BE2C (cell line): ENCODE data around the gene LRRTM3.
A peak's percentile ranks its signal among the peaks of the same experiment; 100 is the strongest.

Source experiments
- DNase-seq: peaks from one replicate; pipeline ENCODE4 v3.0.0-alpha.2; 2020
- H3K27me3 ChIP-seq: fragments of 250-450 bp; sonication (Bioruptor Pico); 2 replicates; pipeline ENCODE4 v1.5.1; 2020; ENCODE audit warnings: mild to moderate bottlenecking
- H3K36me3 ChIP-seq: fragments of 250-450 bp; sonication (Bioruptor Pico); 2 replicates; pipeline ENCODE4 v1.5.1; 2020; ENCODE audit warnings: mild to moderate bottlenecking
- H3K4me1 ChIP-seq: fragments of 250-450 bp; sonication (Bioruptor Pico); 2 replicates; pipeline ENCODE4 v1.5.1; 2020
- H3K4me3 ChIP-seq: 2 replicates; pipeline ENCODE4 v1.5.1; 2011; ENCODE audit warnings: low read depth, low read length
- H3K9me3 ChIP-seq: fragments of 250-450 bp; sonication (Bioruptor Pico); 2 replicates; pipeline ENCODE4 v1.5.1; 2020
- CTCF ChIP-seq: IDR thresholded peaks from 2 replicates; pipeline ENCODE4 v1.5.1; 2012; ENCODE audit warnings: mild to moderate bottlenecking, low read depth, low read length

LRRTM3 gene

GRCh38 chr10:66927971-66928770 lies 2.3 kb downstream of the LRRTM3 start:
- Histone ChIP-seq H3K9me3 (no peaks in the 10 kb centered on the region), H3K36me3 (no peaks in the 10 kb centered on the region), H3K4me3 (peak overlapping the region; percentile 51), H3K4me1 (no peaks in the 10 kb centered on the region), H3K27me3 (peaks cover 43% of the 10 kb centered on the region)
- TF ChIP-seq CTCF: no peak
- peak; percentile 36 for DNase-seq

DNA sequence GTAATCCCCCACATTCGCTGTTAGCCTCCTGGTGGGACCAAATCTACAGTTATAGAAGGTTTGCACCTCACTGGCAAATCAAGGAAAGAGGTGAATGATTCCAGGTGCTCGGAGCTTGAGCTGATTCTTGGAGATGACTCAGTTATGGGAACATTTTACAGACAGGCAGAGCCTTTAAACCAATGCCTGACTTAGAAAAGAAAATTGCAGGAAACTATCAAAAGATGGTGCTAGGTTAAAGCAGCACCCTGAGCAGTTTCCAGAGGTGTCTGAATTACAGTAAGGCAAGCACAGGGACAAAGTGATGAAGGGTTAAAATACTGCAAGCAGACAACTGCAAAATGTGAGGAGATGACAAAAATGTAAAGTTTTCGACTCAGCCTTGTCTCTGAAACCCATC lies 2.9 kb downstream of the LRRTM3 start:
- Histone ChIP-seq H3K4me1 (no peaks in the 10 kb centered on the region), H3K36me3 (no peaks in the 10 kb centered on the region), H3K27me3 (peaks cover 43% of the 10 kb centered on the region), H3K9me3 (no peaks in the 10 kb centered on the region), H3K4me3 (no peak overlapping the region)
- no peak for DNase-seq
- TF ChIP-seq CTCF: no peak

DNA sequence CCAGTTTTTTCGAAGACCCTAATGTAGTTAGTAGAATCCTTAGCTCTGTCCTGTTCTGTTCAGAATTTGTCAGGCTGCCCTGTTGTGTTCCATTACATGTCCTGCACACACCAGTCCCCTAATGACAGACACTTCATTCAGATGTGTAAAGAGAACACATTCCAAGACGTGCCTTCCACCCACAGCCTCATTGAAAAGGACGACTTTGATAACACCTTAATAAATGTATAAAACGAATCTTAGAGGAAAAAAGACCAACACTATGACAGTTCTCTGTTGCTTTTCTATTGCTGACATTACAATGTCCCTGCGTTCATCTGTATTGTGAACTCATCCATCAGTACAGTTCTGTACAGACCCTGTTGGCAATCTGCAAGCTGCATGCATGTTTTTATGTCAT lies 3.5 kb downstream of the LRRTM3 start:
- no peaks in the 10 kb centered on the region for H3K4me1 ChIP-seq
- H3K27me3 ChIP-seq: peaks cover 43% of the 10 kb centered on the region
- H3K9me3 ChIP-seq: no peaks in the 10 kb centered on the region
- no peak for TF ChIP-seq CTCF
- DNase-seq: no peak
- H3K4me3 ChIP-seq: no peak overlapping the region
- no peaks in the 10 kb centered on the region for H3K36me3 ChIP-seq

- Histone ChIP-seq H3K4me1 (no peaks in the 10 kb centered on the region), H3K9me3 (no peaks in the 10 kb centered on the region), H3K4me3 (0 out of 2 replicates have a peak overlapping the region, but pooled peaks have one; percentile 6), H3K36me3 (no peaks in the 10 kb centered on the region), H3K27me3 (peaks cover 43% of the 10 kb centered on the region)
- peak; percentile 20 for DNase-seq
- TF ChIP-seq CTCF: peak; percentile 83
Observed at GRCh38 chr10:66931340-66931948, 5.6 kb downstream of the LRRTM3 start.

GRCh38 chr10:66931949-66932343 lies 6.1 kb downstream of the LRRTM3 start:
- peak; percentile 57 for DNase-seq
- no peaks in the 10 kb centered on the region for H3K36me3 ChIP-seq
- H3K27me3 ChIP-seq: peaks cover 38% of the 10 kb centered on the region
- H3K4me1 ChIP-seq: no peaks in the 10 kb centered on the region
- 0 out of 2 replicates have a peak overlapping the region, but pooled peaks have one; percentile 6 for H3K4me3 ChIP-seq
- no peaks in the 10 kb centered on the region for H3K9me3 ChIP-seq
- no peak for TF ChIP-seq CTCF

DNA sequence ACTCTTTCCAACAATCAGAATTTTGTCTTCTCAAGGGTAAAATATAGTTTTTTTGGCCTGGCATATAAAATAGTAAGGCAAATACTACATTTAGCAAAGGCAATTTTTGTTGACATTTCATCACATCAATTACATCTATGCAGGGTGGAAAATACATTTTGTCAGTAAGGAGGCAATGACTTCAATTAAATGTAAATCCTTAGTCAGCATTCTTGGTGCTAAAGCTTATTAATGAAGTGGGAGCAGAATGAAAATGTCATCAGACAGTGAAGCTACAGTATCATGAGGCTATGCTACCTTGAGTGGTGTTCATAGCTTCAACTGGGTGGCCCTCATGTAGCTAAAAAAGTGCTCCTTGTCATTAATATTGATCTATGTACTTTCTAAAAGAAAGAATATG lies 8.9 kb downstream of the LRRTM3 start:
- no peaks in the 10 kb centered on the region for H3K36me3 ChIP-seq
- no peaks in the 10 kb centered on the region for H3K9me3 ChIP-seq
- DNase-seq: no peak
- H3K4me1 ChIP-seq: no peaks in the 10 kb centered on the region
- no peak for TF ChIP-seq CTCF
- peaks cover 10% of the 10 kb centered on the region for H3K27me3 ChIP-seq
- H3K4me3 ChIP-seq: no peak overlapping the region
